Measurements from ENCODE around the gene GBX1. TPM values are rescaled to one million over a fixed set of nuclear protein-coding genes. Genes with fewer than 3 reads are reported as not detected.

Gene GBX1
- total and polyA plus RNA-seq, 2 of the 4 experiments (the other 2 are of a cell fraction): not detected

GRCh38 chr7:151129117-151129959, 38.2 kb downstream of the GBX1 start:
- Histone ChIP-seq H3K4me3 (ENCODE audit: insufficient read depth, low read depth, low read length) (no peak overlapping the region), H4K5ac (ENCODE audit: low read depth, low read length) (no peak overlapping the region), H3K18ac (ENCODE audit: low read depth, low read length) (no peak overlapping the region), H3K27ac (ENCODE audit: insufficient read depth, low read length) (no peak overlapping the region), H3K9me1 (ENCODE audit: insufficient read depth, low read length) (no peaks in the 10 kb centered on the region), H3K9ac (ENCODE audit: low read depth, low read length) (no peak overlapping the region), H4K91ac (ENCODE audit: insufficient read depth, low read depth, low read length) (no peak overlapping the region), H2BK20ac (ENCODE audit: low read depth, low read length) (no peak overlapping the region), H2AFZ (replicated peaks; ENCODE audit: low read length, poor library complexity) (no peak overlapping the region), H3K56ac (ENCODE audit: extremely low read depth, insufficient read depth, low read length) (no peak overlapping the region), H3K36me3 (ENCODE audit: control insufficient read depth, insufficient read depth, low read length) (peaks cover 75% of the 10 kb centered on the region), H3K4me1 (ENCODE audit: control insufficient read depth, insufficient read depth, low read length) (no peaks in the 10 kb centered on the region), H3K4ac (ENCODE audit: low read depth, low read length) (no peak overlapping the region), H3K23ac (ENCODE audit: low read depth, low read length) (no peak overlapping the region), H2AK5ac (ENCODE audit: low read depth, low read length) (no peak overlapping the region), H3K9me3 (ENCODE audit: control insufficient read depth, insufficient read depth, low read length) (no peaks in the 10 kb centered on the region), H2BK15ac (ENCODE audit: low read depth, low read length) (no peak overlapping the region), H2AK9ac (replicated peaks; ENCODE audit: low read depth, low read length, poor library complexity) (no peak overlapping the region), H3K27me3 (ENCODE audit: control insufficient read depth, insufficient read depth, low read length) (no peaks in the 10 kb centered on the region), H4K8ac (ENCODE audit: low read depth in 2 of 2, low read length in 2 of 2) (no peak overlapping the region), H2BK5ac (ENCODE audit: low read depth, low read length, poor library complexity, severe bottlenecking) (no peak overlapping the region), H2BK120ac (ENCODE audit: low read depth, low read length) (no peak overlapping the region), H3K79me1 (ENCODE audit: low read depth in 1 of 2, low read length in 2 of 2) (peaks cover 0 to 24% of the 10 kb centered on the region in 2 experiments; a peak in 3 of 4 replicates), H4K20me1 (ENCODE audit: insufficient read depth, low read length) (peaks cover 28% of the 10 kb centered on the region), H3K4me2 (ENCODE audit: low read depth, low read length) (no peak overlapping the region), H3K14ac (replicated peaks; ENCODE audit: low read depth, low read length) (no peak overlapping the region)
- TF ChIP-seq NFE2L2 (IDR thresholded peaks at IDR 0.05; ENCODE audit: low read depth, low read length) (no peak), FOS (IDR thresholded peaks at IDR 0.05; ENCODE audit: low read depth, low read length) (no peak), CHD1 (IDR thresholded peaks at IDR 0.05; ENCODE audit: low read depth, low read length) (no peak), USF2 (IDR thresholded peaks at IDR 0.05; ENCODE audit: low read depth, low read length) (no peak), RCOR1 (IDR thresholded peaks at IDR 0.05; ENCODE audit: insufficient replicate concordance, low read length) (no peak), SMC3 (IDR thresholded peaks at IDR 0.05; ENCODE audit: low read depth, low read length) (no peak), RFX5 (IDR thresholded peaks at IDR 0.05; ENCODE audit: low read depth, low read length) (no peak), MAFK (IDR thresholded peaks at IDR 0.05; ENCODE audit: low read depth, low read length) (no peak), MXI1 (IDR thresholded peaks at IDR 0.05; ENCODE audit: borderline replicate concordance, low read depth, low read length) (no peak), CTCF (conservative IDR thresholded peaks at IDR 0.05; ENCODE audit: low read depth, low read length) (no peak), CEBPB (IDR thresholded peaks at IDR 0.05; ENCODE audit: low read depth, low read length) (no peak), RAD21 (IDR thresholded peaks at IDR 0.05; ENCODE audit: low read length) (no peak), MAZ (IDR thresholded peaks at IDR 0.05; ENCODE audit: borderline replicate concordance, low read depth, low read length) (no peak)
- TF ChIP-seq, protein P1, sequence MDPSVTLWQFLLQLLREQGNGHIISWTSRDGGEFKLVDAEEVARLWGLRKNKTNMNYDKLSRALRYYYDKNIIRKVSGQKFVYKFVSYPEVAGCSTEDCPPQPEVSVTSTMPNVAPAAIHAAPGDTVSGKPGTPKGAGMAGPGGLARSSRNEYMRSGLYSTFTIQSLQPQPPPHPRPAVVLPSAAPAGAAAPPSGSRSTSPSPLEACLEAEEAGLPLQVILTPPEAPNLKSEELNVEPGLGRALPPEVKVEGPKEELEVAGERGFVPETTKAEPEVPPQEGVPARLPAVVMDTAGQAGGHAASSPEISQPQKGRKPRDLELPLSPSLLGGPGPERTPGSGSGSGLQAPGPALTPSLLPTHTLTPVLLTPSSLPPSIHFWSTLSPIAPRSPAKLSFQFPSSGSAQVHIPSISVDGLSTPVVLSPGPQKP (IDR thresholded peaks at IDR 0.05; ENCODE audit: borderline replicate concordance, low read depth, low read length): no peak
- intact Hi-C loops (cut with micrococcal nuclease) (no loop called here), dilution Hi-C loops (cut with HindIII; ENCODE audit: low sequenced_read_pairs, unreplicated experiment) (no loop called here), in situ Hi-C loops (cut with MboI; ENCODE audit: low sequenced_read_pairs) (loop anchor here (5.0 to 10.0 kb wide), 2 partner anchors 43 to 175 kb away; no protein-coding TSS in a partner anchor)
- no TSS peak for BruUV-seq (replicated peaks)
- ATAC-seq (ENCODE audit: low read depth) (no peak), DNase-seq (no peak)
- POLR2A ChIA-PET (ENCODE audit: unreplicated experiment): no interaction called here
- CTCF ChIA-PET: no interaction called here
- 100% methylated on average over 5 of the region's 28 CpGs; no CpG with 5 or more reads in 1 of the 2 experiments for WGBS, 2 experiments (ENCODE audit: extremely low coverage in 2 of 2, insufficient read length in 1 of 2)
